NOMO-1 treated with DMSO at 0.1 percent for 48 hours (cell line): ENCODE results near the gene PPP5C.
"Not testable (repeated sequence)": the region's sequence is repeated elsewhere in the genome, so short reads cannot be mapped to it uniquely, and the experiment has no call there.

ENCODE experiments used
- DNase-seq: peaks from one replicate; lab custom pipeline; 2025; ENCODE audit not compliant: unreplicated experiment; lab: John Stamatoyannopoulos, UW

The PPP5C gene

DNA sequence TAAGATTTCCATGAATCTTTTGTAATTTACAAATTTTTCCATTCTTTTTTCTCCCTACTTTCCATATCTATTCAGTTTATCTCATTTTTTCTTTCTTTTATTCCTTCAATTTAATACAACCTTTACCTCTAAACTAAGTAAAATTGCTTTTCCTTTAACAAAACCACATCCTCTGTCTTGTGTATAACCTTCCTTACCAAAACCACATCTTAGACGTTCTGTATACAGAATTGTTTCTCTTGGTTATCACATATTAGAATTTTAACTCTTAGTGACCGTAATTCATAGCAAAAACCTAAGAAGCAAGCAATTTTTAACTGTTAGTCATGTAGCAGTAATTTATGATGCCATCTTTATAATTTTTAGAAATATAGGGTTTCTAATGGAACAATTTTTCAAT is 15.0 kb downstream of the PPP5C start:
- DNase-seq: no peak

DNA sequence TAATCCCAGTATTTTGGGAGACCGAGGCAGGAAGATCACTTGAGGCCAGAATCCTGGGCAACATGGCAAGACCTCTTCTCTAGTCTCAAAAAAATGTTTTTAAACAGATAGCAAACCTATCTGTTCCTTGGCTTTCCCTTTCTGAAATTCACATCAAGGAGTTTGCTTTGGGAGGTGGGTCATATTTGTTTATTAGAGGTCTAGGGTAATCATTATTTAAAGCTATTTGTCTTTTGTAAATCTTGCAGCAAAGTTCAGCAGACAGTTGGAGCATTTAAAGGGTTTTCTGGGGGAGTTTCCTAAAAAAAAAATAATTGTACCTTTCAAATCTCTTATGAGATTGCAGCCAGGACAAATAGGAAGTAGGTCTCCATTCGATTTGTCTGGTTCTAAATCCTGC is 17.5 kb downstream of the PPP5C start:
- no peak for DNase-seq

DNA sequence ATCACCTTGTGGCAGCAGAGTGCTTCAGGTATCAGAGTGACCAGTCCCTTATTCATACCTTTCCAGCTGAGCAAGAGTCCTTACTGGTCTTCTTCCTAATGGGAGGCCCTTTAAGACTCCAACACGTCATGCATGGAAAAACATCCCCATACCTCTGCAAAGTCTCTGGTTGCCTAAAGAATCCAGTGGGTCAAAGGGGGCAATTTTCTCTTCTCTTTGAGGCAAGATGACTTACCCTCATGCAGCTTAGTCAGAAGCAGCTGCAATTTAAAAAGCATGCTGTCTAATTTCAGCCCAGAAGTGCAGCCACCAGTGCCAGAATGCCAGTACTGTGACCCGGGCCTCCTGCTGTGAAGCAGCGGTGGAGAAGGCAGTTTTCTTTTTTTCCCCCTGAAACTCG is 18.7 kb downstream of the PPP5C start:
- no peak for DNase-seq

DNA sequence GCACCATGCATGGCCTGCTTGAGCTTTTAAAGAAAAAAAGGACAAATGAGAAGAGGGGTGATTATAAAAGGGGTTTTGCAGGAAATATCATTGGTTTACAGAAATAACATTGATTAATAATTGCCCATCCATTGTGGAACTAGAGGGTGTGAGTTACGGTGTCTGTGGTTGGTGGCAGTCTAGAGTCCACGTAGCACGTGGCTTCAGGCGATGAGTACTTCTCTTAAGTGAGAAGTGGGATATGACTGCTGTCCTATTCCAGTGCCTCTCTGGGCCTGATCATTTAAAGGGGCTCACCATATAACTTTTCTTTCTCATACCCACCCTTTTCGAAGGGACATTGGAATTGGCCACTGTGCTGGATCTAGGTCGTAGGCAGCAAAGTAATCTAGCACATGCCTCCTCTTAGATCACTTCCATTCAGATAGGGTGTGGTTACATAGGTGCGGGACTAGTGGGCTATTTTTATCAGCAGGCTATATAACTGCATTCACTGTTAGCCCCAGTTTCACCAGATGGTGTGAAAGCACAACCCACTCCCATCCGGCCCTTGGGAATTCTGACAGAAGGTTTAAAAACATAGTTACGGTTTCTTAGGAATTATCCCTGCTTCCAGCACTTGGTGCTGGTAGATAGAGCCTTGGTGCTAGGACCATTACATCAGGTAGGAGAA is 19.9 kb downstream of the PPP5C start:
- DNase-seq: no peak

- DNase-seq: no peak
Observed at GRCh38 chr19:46367426-46367825, 20.5 kb downstream of the PPP5C start.

DNA sequence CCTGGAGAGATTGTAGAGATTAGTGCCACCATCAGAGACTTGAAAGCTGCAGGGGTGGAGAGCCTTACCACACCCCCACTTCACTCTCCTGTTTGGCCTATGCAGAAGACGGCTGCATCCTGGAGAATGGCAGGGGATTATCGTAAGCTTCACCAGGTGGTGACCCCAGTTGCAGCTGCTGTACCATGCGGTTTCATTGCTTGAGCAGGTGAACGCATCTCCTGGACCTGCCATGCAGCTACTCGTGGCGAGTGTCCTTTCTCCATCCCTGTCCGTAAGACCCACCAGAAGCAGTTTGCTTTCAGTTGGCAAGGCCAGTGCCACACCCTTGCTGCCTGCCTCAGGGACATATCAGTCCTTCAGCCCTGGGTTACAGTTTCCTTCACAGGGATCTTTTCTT is 21.2 kb downstream of the PPP5C start:
- DNase-seq: no peak

DNA sequence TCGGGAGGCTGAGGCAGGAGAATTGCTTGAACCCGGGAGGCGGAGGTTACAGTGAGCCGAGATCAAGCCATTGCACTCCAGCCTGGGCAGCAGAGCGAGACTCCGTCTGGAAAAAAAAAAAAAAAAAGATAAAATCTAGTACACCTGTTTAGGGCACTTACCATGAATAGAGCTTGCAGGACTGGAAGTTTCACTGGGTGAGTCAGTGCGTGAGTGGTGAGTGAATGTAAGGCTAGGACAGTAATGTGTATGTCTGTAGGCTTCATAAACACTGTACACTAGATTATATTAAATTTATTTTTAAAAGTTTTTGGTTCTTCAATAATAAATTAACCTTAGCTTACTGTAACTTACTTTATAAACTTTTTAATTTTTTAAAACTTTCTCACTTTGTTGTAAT is 22.9 kb downstream of the PPP5C start:
- no peak for DNase-seq

DNA sequence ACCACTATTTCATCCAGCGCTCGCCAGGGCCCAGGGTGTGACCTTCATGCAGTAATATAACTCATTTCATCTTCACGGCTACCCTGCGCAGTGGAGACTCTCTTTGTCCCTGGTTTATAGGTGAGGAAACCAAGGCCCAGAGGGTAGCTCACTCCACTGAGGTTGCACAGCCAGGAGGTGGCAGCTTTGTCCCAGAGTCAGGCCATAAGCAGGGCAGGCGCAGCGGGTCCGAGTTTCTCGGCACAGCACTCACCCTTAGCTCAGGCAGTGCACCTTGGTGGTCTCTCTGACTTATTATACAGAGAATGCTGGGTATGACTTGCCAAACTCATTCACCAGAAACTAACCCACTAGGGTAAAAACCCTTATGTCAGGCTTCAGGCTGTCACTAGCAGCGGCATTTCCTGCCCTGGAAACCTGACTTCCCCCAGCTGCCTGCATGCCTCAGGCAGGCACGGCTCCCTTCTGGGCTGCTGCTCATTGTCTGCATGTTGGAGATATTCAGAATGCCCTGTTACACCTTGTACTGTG is 24.5 kb downstream of the PPP5C start:
- no peak for DNase-seq

DNA sequence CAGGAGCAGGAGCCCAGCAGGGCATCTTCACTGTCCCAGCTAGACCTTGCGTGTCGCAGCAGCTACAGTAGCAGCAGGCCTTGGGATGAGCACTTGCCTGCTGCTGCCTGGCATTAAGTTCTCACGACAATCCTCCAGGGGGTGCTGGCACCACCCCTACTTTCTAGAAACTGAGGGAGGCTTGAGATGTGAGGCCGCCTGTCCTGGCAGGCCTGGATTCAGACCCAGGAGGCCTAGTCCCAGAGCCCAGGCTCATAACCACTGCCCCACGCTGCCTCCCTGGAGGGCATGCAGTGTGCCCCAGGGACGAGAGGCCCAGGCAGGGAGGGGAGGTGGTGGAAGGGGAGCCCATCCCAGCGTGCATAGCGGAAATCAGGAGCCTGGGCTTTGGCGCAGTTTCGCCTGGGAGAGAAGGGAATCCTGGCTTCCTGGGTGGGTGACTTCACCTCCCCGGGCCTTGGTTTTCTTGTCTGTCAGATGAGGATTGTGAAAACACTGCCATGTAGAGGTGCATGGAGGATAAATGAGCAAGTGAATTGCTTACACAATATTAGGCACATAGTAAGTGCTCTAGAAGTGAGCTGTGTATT is 26.1 kb downstream of the PPP5C start:
- no peak for DNase-seq

- no peak for DNase-seq
Observed at GRCh38 chr19:46373491-46374359, 26.8 kb downstream of the PPP5C start.

GRCh38 chr19:46374536-46375475 is 27.9 kb downstream of the PPP5C start:
- DNase-seq: no peak

DNA sequence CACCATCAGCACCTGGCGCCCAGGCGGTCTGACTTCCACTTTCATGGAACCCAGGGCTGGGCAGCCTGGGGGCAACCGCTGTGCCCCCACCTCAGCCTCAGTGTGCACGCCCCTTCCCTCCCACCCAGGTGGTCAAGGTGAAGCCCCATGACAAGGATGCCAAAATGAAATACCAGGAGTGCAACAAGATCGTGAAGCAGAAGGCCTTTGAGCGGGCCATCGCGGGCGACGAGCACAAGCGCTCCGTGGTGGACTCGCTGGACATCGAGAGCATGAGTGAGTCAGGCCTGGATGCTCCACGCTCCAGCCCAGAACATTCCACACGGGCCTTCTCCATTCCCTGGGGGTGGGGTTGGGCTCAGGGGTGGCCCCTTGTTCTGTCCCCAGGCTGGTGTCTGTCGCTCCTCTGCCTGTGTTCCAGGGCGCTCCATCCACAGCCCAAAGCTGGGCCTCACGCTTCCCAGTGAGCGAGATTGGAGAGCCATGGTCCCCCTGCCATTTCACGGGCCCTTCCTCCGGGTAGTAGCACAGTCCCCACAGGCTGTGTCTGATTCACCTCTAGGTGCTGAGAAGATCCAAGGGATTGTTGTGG is 28.7 kb downstream of the PPP5C start:
- DNase-seq: not testable (repeated sequence)

GRCh38 chr19:46376241-46377153 is 29.6 kb downstream of the PPP5C start:
- DNase-seq: no peak

- DNase-seq: no peak
Observed at GRCh38 chr19:46378268-46378667, 31.4 kb downstream of the PPP5C start.

GRCh38 chr19:46380690-46381089 is 33.8 kb downstream of the PPP5C start:
- DNase-seq: no peak

DNA sequence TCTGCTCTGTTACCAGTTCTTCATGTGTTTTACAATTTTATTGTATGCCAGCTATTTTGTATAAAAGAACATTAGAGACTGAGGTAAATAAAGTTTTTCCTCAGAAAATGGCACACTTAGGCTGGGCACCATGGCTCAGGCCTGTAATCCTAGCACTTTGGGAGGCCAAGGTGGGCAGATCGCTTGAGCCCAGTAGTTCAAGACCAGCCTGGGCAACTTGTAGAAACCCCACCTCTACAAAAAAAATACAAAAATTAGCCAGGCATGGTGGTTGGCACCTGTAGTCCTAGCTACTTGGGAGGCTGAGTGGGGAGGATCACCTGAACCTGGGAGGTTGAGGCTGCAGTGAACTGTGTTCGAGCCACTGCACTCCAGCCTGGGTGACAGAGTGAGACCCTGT is 34.5 kb downstream of the PPP5C start:
- DNase-seq: no peak

DNA sequence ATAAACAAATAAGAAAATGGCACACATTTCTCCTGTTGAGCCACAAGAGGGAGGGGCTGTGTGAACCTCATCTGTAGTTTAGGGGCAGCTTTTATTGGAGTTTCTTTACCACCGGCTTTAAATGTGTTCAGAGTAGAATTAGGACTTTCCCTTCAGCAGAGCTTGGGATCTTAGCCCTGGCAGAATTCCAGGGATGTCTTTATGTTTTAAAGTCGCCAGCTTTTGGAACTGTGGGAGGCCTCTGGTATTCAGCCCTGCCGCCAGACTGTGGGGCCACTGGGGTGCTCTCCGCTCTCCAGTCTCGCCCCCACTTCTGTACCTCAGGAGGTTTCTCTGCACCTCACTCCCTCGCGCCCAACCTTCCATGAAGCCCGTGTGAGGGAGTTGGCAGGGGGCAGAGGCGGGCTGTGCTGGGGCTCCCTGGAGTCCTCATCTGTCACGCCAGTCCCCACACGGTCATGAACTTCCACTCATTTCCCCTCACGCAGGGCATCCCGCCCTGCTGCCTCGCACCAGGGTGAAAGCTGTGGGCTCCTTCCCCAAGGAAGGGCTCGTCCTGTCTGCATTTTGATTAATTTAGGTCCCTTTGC is 35.0 kb downstream of the PPP5C start:
- no peak for DNase-seq

GRCh38 chr19:46383171-46383815 is 36.4 kb downstream of the PPP5C start:
- DNase-seq: no peak

- DNase-seq: no peak
Observed at GRCh38 chr19:46383846-46384245, 37.0 kb downstream of the PPP5C start.
